ENCODE data around the gene SH2D4B.

The SH2D4B gene

GRCh38 chr10:80681142-80681541 lies 143.4 kb downstream of the SH2D4B start:
- no peak for TF ChIP-seq CTCF (IDR thresholded peaks at IDR 0.05; ENCODE audit: unreplicated experiment in 3 of 3)
- no peak overlapping the region for H3K4me3 Mint-ChIP-seq
- H3K4me1 Mint-ChIP-seq = no peaks in the 10 kb centered on the region
- H3K27ac Mint-ChIP-seq = no peak overlapping the region
- H3K36me3 Mint-ChIP-seq (ENCODE audit: low read depth) = peaks cover 3% of the 10 kb centered on the region
- no peaks in the 10 kb centered on the region for H3K27me3 Mint-ChIP-seq (ENCODE audit: low read depth)
- peaks cover 8% of the 10 kb centered on the region for H3K9me3 Mint-ChIP-seq

GRCh38 chr10:80684259-80684658 lies 146.6 kb downstream of the SH2D4B start:
- H3K36me3 Mint-ChIP-seq (ENCODE audit: low read depth) = no peaks in the 10 kb centered on the region
- no peaks in the 10 kb centered on the region for H3K9me3 Mint-ChIP-seq
- no peaks in the 10 kb centered on the region for H3K27me3 Mint-ChIP-seq (ENCODE audit: low read depth)
- H3K4me3 Mint-ChIP-seq = no peak overlapping the region
- TF ChIP-seq CTCF (IDR thresholded peaks at IDR 0.05; ENCODE audit: unreplicated experiment in 3 of 3) = no peak
- no peak overlapping the region for H3K27ac Mint-ChIP-seq
- no peaks in the 10 kb centered on the region for H3K4me1 Mint-ChIP-seq

- Mint-ChIP-seq H3K9me3 (no peaks in the 10 kb centered on the region), H3K27ac (no peak overlapping the region), H3K4me1 (no peaks in the 10 kb centered on the region), H3K27me3 (ENCODE audit: low read depth) (peaks cover 7% of the 10 kb centered on the region), H3K36me3 (ENCODE audit: low read depth) (no peaks in the 10 kb centered on the region), H3K4me3 (no peak overlapping the region)
- TF ChIP-seq CTCF (IDR thresholded peaks at IDR 0.05; ENCODE audit: unreplicated experiment in 3 of 3) = no peak
Observed at GRCh38 chr10:80685355-80685754, 147.7 kb downstream of the SH2D4B start.

GRCh38 chr10:80686734-80687475 lies 149.2 kb downstream of the SH2D4B start:
- H3K36me3 Mint-ChIP-seq (ENCODE audit: low read depth) = no peaks in the 10 kb centered on the region
- no peaks in the 10 kb centered on the region for H3K9me3 Mint-ChIP-seq
- peaks cover 7% of the 10 kb centered on the region for H3K27me3 Mint-ChIP-seq (ENCODE audit: low read depth)

GRCh38 chr10:80687476-80687789 lies 149.7 kb downstream of the SH2D4B start:
- no peak overlapping the region for H3K4me3 Mint-ChIP-seq
- H3K36me3 Mint-ChIP-seq (ENCODE audit: low read depth) = no peaks in the 10 kb centered on the region
- no peaks in the 10 kb centered on the region for H3K4me1 Mint-ChIP-seq
- H3K27ac Mint-ChIP-seq = no peak overlapping the region
- H3K27me3 Mint-ChIP-seq (ENCODE audit: low read depth) = peaks cover 7% of the 10 kb centered on the region
- TF ChIP-seq CTCF (IDR thresholded peaks at IDR 0.05; ENCODE audit: unreplicated experiment in 3 of 3) = no peak
- no peaks in the 10 kb centered on the region for H3K9me3 Mint-ChIP-seq

More at GRCh38 chr10:80686734-80687475, 149.2 kb downstream of the SH2D4B start:
- H3K4me1 Mint-ChIP-seq = no peaks in the 10 kb centered on the region
- no peak for TF ChIP-seq CTCF (IDR thresholded peaks at IDR 0.05; ENCODE audit: unreplicated experiment in 3 of 3)
- H3K27ac Mint-ChIP-seq = no peak overlapping the region
- H3K4me3 Mint-ChIP-seq = no peak overlapping the region

GRCh38 chr10:80690434-80690833 lies 152.7 kb downstream of the SH2D4B start:
- H3K4me3 Mint-ChIP-seq = no peak overlapping the region
- TF ChIP-seq CTCF (IDR thresholded peaks at IDR 0.05; ENCODE audit: unreplicated experiment in 3 of 3) = no peak
- H3K27me3 Mint-ChIP-seq (ENCODE audit: low read depth) = peaks cover 7% of the 10 kb centered on the region
- no peaks in the 10 kb centered on the region for H3K36me3 Mint-ChIP-seq (ENCODE audit: low read depth)
- no peaks in the 10 kb centered on the region for H3K4me1 Mint-ChIP-seq
- H3K27ac Mint-ChIP-seq = no peak overlapping the region
- H3K9me3 Mint-ChIP-seq = no peaks in the 10 kb centered on the region

All from nephron (organoid).